H1 (cell line): ENCODE data around the gene LMNTD1. TPM values are rescaled to one million over a fixed set of nuclear protein-coding genes. Genes with fewer than 3 reads are reported as not detected.
A peak's percentile ranks its signal among the peaks of the same experiment; 100 is the strongest.

Experiments
- CTCF ChIA-PET: fragments of 300-600 bp; sonication (Branson Sonifier 250); formaldehyde crosslinking; loops from one replicate; lab custom pipeline; 2021; ENCODE audit not compliant: partially characterized antibody; lab: Charles Lee
- POLR2A ChIA-PET: fragments of 300-600 bp; sonication (Branson Sonifier 250); formaldehyde crosslinking; loops from one replicate; lab custom pipeline; 2021; ENCODE audit warnings: inconsistent platforms; ENCODE audit not compliant: partially characterized antibody; lab: Charles Lee
- DNase-seq, 2 experiments: peaks; one replicate each; pipeline versions ENCODE4 v3.0.0 to v3.0.0-alpha.2; 2010 to 2022; ENCODE audit warnings: low spot score in 2 of 2, low read depth in 1 of 2, mixed read lengths in 1 of 2
- FAIRE-seq: peaks from 2 replicates; lab custom pipeline; 2011; peaks lifted over from hg19 to GRCh38; lab: Jason Lieb, UNC
- H2AFZ ChIP-seq: 2 replicates; pipeline ENCODE4 v1.8.1; 2012; ENCODE audit warnings: low read length, inconsistent platforms
- H2AK5ac ChIP-seq: 2 replicates; pipeline ENCODE4 v1.6.1; 2013; ENCODE audit warnings: low read depth, low read length
- H2BK120ac ChIP-seq: replicated peaks from 2 replicates; pipeline ENCODE3; 2013; ENCODE audit warnings: low read depth, low read length, inconsistent platforms
- H2BK12ac ChIP-seq: 2 replicates; pipeline ENCODE4 v1.6.1; 2013; ENCODE audit warnings: low read depth, low read length
- H2BK15ac ChIP-seq: 2 replicates; pipeline ENCODE4 v1.6.1; 2013; ENCODE audit warnings: low read length
- H2BK20ac ChIP-seq: 2 replicates; pipeline ENCODE4 v1.6.1; 2013; ENCODE audit warnings: low read length
- H2BK5ac ChIP-seq: 2 replicates; pipeline ENCODE4 v1.6.1; 2013; ENCODE audit warnings: low read depth, low read length
- H3K14ac ChIP-seq: 2 replicates; pipeline ENCODE4 v1.6.1; 2013; ENCODE audit warnings: inconsistent platforms; ENCODE audit not compliant: insufficient read length
- H3K18ac ChIP-seq: 2 replicates; pipeline ENCODE4 v1.6.1; 2013; ENCODE audit warnings: low read length; ENCODE audit errors: extremely low read depth
- H3K23ac ChIP-seq: 2 replicates; pipeline ENCODE4 v1.6.1; 2013; ENCODE audit warnings: inconsistent platforms; ENCODE audit not compliant: insufficient read length
- H3K23me2 ChIP-seq: 2 replicates; pipeline ENCODE4 v1.6.1; 2013; ENCODE audit warnings: low read depth, low read length
- H3K27ac ChIP-seq: 2 replicates; pipeline ENCODE4 v1.6.1; 2011; ENCODE audit warnings: low read depth, low read length, inconsistent platforms
- H3K27me3 ChIP-seq, 4 experiments: replicated peaks in 1 of 4; 1 replicate in 1 of 4; 2 replicates in 3 of 4; pipeline versions ENCODE4 v1.6.1 to v1.8.1; 2011 to 2013; ENCODE audit warnings: low read length in 3 of 4, mild to moderate bottlenecking in 3 of 4, inconsistent platforms in 2 of 4, mixed read lengths in 2 of 4, moderate library complexity in 1 of 4; ENCODE audit not compliant: control insufficient read depth in 3 of 4, insufficient read depth in 3 of 4; ENCODE audit errors: extremely low read depth in 1 of 4
- H3K36me3 ChIP-seq, 4 experiments: 2 replicates each; pipeline versions ENCODE4 v1.6.1 to v1.8.1; 2011 to 2013; ENCODE audit warnings: mild to moderate bottlenecking in 4 of 4, low read length in 3 of 4, moderate library complexity in 2 of 4, control low read depth in 1 of 4, inconsistent platforms in 1 of 4; ENCODE audit not compliant: insufficient read depth in 4 of 4, control insufficient read depth in 2 of 4
- H3K4ac ChIP-seq: replicated peaks from 2 replicates; pipeline ENCODE3; 2013; ENCODE audit warnings: low read length, low read depth, mixed read lengths, inconsistent platforms; ENCODE audit not compliant: insufficient read length
- H3K4me1 ChIP-seq, 4 experiments: replicated peaks in 1 of 4; 1 replicate in 1 of 4; 2 replicates in 3 of 4; pipeline versions ENCODE4 v1.6.1 to v1.8.1; 2011 to 2013; ENCODE audit warnings: low read length in 3 of 4, inconsistent platforms in 2 of 4, mixed read lengths in 1 of 4; ENCODE audit not compliant: insufficient read depth in 4 of 4, control insufficient read depth in 3 of 4
- H3K4me2 ChIP-seq, 2 experiments: 2 replicates each; pipeline versions ENCODE4 v1.6.1 to v1.8.1; 2011 to 2013; ENCODE audit warnings: low read depth in 2 of 2, low read length in 2 of 2, control low read depth in 1 of 2, inconsistent platforms in 1 of 2, mild to moderate bottlenecking in 1 of 2; ENCODE audit not compliant: insufficient read depth in 1 of 2
- H3K4me3 ChIP-seq, 4 experiments: fragments of 200-600, 300-600 bp in 1 of 4; sonication (generic), shearing (Covaris generic), sonication (Bioruptor Twin) in 1 of 4; 2 replicates each; pipeline versions ENCODE4 v1.5.1 to v1.8.1; 2011 to 2016; ENCODE audit warnings: low read length in 4 of 4, low read depth in 3 of 4, control low read depth in 2 of 4, inconsistent platforms in 2 of 4, mild to moderate bottlenecking in 2 of 4, mixed read lengths in 1 of 4, moderate library complexity in 1 of 4; ENCODE audit not compliant: insufficient read depth in 2 of 4; ENCODE audit errors: extremely low read depth in 1 of 4
- H3K56ac ChIP-seq: replicated peaks from 2 replicates; pipeline ENCODE3; 2013; ENCODE audit warnings: low read depth, mild to moderate bottlenecking, mixed read lengths, low read length, inconsistent platforms; ENCODE audit not compliant: insufficient read length
- H3K79me1 ChIP-seq: 2 replicates; pipeline ENCODE4 v1.6.1; 2013; ENCODE audit warnings: low read depth, low read length, control low read depth
- H3K79me2 ChIP-seq, 2 experiments: 2 replicates each; pipeline versions ENCODE4 v1.6.1 to v1.8.1; 2012 to 2013; ENCODE audit warnings: low read length in 2 of 2, mild to moderate bottlenecking in 2 of 2, inconsistent platforms in 1 of 2; ENCODE audit not compliant: insufficient read depth in 2 of 2, control insufficient read depth in 1 of 2
- H3K9ac ChIP-seq, 4 experiments: replicated peaks in 1 of 4; 1 replicate in 1 of 4; 2 replicates in 3 of 4; pipeline versions ENCODE4 v1.6.1 to v1.8.1; 2011 to 2013; ENCODE audit warnings: low read depth in 3 of 4, low read length in 3 of 4, control low read depth in 2 of 4, mild to moderate bottlenecking in 2 of 4, moderate library complexity in 2 of 4, inconsistent platforms in 1 of 4; ENCODE audit errors: extremely low read depth in 1 of 4
- H3K9me3 ChIP-seq, 2 experiments: 2 replicates each; pipeline versions ENCODE4 v1.6.1 to v1.8.1; 2012 to 2013; ENCODE audit warnings: mild to moderate bottlenecking in 2 of 2, moderate library complexity in 2 of 2, control low read depth in 1 of 2, inconsistent platforms in 1 of 2, low read depth in 1 of 2, low read length in 1 of 2, mixed read lengths in 1 of 2; ENCODE audit not compliant: insufficient read depth in 2 of 2
- H4K20me1 ChIP-seq, 2 experiments: replicated peaks in 1 of 2; 2 replicates each; pipeline versions ENCODE3 to v1.8.1; 2011 to 2013; ENCODE audit warnings: inconsistent platforms in 2 of 2, low read length in 2 of 2, mild to moderate bottlenecking in 1 of 2; ENCODE audit not compliant: insufficient read depth in 2 of 2, control insufficient read depth in 1 of 2
- H4K5ac ChIP-seq: 2 replicates; pipeline ENCODE4 v1.6.1; 2013; ENCODE audit warnings: low read length, low read depth, mixed read lengths, inconsistent platforms; ENCODE audit not compliant: insufficient read length
- H4K8ac ChIP-seq: 2 replicates; pipeline ENCODE4 v1.8.0; 2013; ENCODE audit warnings: mild to moderate bottlenecking, moderate library complexity, low read length, inconsistent platforms; ENCODE audit not compliant: insufficient read depth; ENCODE audit errors: extremely low read depth
- H4K91ac ChIP-seq: replicated peaks from 2 replicates; pipeline ENCODE3; 2013; ENCODE audit warnings: low read length, mixed read lengths, inconsistent platforms; ENCODE audit not compliant: insufficient read length
- POLR2A ChIP-seq, 2 experiments: IDR thresholded peaks; 1 replicate in 1 of 2; 2 replicates in 1 of 2; pipeline ENCODE4 v1.6.1; 2011; ENCODE audit warnings: low read depth in 2 of 2, low read length in 2 of 2, mild to moderate bottlenecking in 2 of 2; ENCODE audit errors: control extremely low read depth in 1 of 2
- RAD21 ChIP-seq, 2 experiments: IDR thresholded peaks in 1 of 2; conservative IDR thresholded peaks in 1 of 2; 2 replicates each; pipeline ENCODE4 v1.6.1; 2011; ENCODE audit warnings: low read depth in 2 of 2, low read length in 2 of 2, improper control_type of control experiment in 1 of 2, inconsistent platforms in 1 of 2, mild to moderate bottlenecking in 1 of 2, moderate library complexity in 1 of 2
- WGBS, 2 experiments: shearing (Covaris generic) in 1 of 2; methylation state at CpG; one replicate each; pipeline versions ENCODE4 v1.1.6 to v1.1.7; 2013 to 2015; ENCODE audit warnings: low lambda C conversion rate in 2 of 2, mixed read lengths in 2 of 2, inconsistent platforms in 1 of 2, low coverage in 1 of 2, missing lambda C conversion rate in 1 of 2; ENCODE audit not compliant: insufficient replicate concordance in 2 of 2, insufficient coverage in 1 of 2, insufficient read length in 1 of 2; ENCODE audit errors: extremely low coverage in 1 of 2, missing lambda C conversion rate in 1 of 2; 5-methylcytosine and 5-hydroxymethylcytosine counted together
- polyA plus RNA-seq, 7 experiments: library from polyadenylated mRNA; depleted of rRNA in 3 of 7; stranded (reverse) in 5 of 7; unstranded in 2 of 7; fragments of >200 nt in 5 of 7; fragments of 200-250 nt in 2 of 7; gene quantifications; 1 replicate in 5 of 7; 2 replicates in 1 of 7; 4 replicates in 1 of 7; pipeline versions ENCODE4 v1.2.1 to v1.2.3, GENCODE V29; 2011 to 2013; ENCODE audit warnings: missing spikeins in 2 of 7, mixed read lengths in 2 of 7
- total RNA-seq: library from RNA; stranded (reverse); fragmentation: NEBNext Ultra II Directional; extraction: Animal tissue kit (Norgen Biotek cat#: 25700); gene quantifications from 2 replicates; pipeline ENCODE4 v1.2.1, GENCODE V29; 2021

The LMNTD1 gene
- total and polyA plus RNA-seq, 2 of the 8 experiments (the other 6 are each of a cell fraction or from before 2014, with no cell fraction given), result not detected

DNA sequence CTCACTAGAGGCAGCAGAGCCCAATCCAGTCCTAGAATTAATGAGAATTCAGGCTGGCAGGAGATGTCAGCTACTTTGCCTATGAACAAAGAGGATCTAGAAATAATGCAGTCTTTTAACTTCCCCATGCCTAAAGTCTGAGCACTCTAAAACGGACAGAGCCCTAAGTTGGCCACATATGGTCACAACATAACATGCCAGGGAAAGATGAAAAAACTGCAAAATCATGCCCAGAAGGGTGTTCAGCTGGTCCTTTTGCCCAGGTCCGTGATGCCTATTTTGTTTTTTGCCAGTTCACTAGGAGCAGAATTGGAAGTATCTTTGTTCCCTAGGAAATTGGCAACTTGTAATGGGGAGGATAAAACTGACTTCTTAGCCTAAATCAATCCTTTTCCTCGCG is 20.3 kb upstream of the LMNTD1 start:
- Histone ChIP-seq H2AK5ac (no peak overlapping the region), H4K20me1 (no peaks in the 10 kb centered on the region), H3K4me3 (no peak overlapping the region), H3K4me1 (no peaks in the 10 kb centered on the region; a peak in 1 of 7 replicates), H2AFZ (0 out of 2 replicates have a peak overlapping the region, but pooled peaks have one; percentile 5), H2BK120ac (no peak overlapping the region), H3K4me2 (no peak overlapping the region), H3K79me1 (no peaks in the 10 kb centered on the region), H3K9me3 (0 out of 4 replicates have a peak, but pooled peaks cover 0 to 3% of the 10 kb centered on the region in 2 experiments), H3K79me2 (no peaks in the 10 kb centered on the region), H3K23ac (no peak overlapping the region), H3K14ac (no peak overlapping the region), H3K56ac (no peak overlapping the region), H3K27me3 (no peaks in the 10 kb centered on the region), H3K27ac (no peak overlapping the region), H3K23me2 (no peaks in the 10 kb centered on the region), H3K18ac (no peak overlapping the region), H2BK20ac (no peak overlapping the region), H2BK5ac (no peak overlapping the region), H3K4ac (no peak overlapping the region), H2BK15ac (no peak overlapping the region), H4K8ac (no peak overlapping the region), H2BK12ac (no peak overlapping the region), H3K36me3 (no peaks in the 10 kb centered on the region), H3K9ac (no peak overlapping the region), H4K91ac (no peak overlapping the region), H4K5ac (no peak overlapping the region)
- FAIRE-seq (no peak), DNase-seq (no peak)
- TF ChIP-seq RAD21 (IDR thresholded peaks at IDR 0.05 in 1 of 2, conservative IDR thresholded peaks at IDR 0.05 in 1 of 2; ENCODE audit: low read depth in 2 of 2, low read length in 2 of 2) (0 out of 4 replicates have a peak, but pooled peaks of 1 of the 2 experiments have one; percentile 6), POLR2A (IDR thresholded peaks at IDR 0.05; ENCODE audit: control extremely low read depth in 1 of 2, low read depth in 2 of 2, low read length in 2 of 2) (no peak)
- WGBS, 2 experiments, result 91% methylated on average over 4 of the region's 4 CpGs; no CpG with 5 or more reads in 1 of the 2 experiments
- ChIA-PET CTCF (interaction anchor here (1.1 to 1.2 kb wide), 3 partner anchors 9 to 13 kb away, joined by 3 read pairs; no protein-coding TSS in a partner anchor), POLR2A (no interaction called here)
